Lower leg skin (tissue), 3 donors: ENCODE data around the gene ISCA2.

Experiments
- CTCF ChIP-seq, 3 donors: fragments of 450-650 bp; IDR thresholded peaks; one replicate each; pipeline ENCODE4 v1.5.1; 2016; ENCODE audit warnings: antibody characterized with exemption in 3 of 3, mild to moderate bottlenecking in 3 of 3, moderate library complexity in 2 of 3
- POLR2A ChIP-seq, 2 donors: fragments of 450-650 bp; IDR thresholded peaks; one replicate each; pipeline ENCODE4 v1.6.1; 2016 to 2017; ENCODE audit warnings: antibody characterized with exemption in 2 of 2, mild to moderate bottlenecking in 1 of 2, moderate library complexity in 1 of 2

GRCh38 chr14:74488786-74489397 lies 4.7 kb upstream of the ISCA2 start:
- TF ChIP-seq CTCF (IDR thresholded peaks at IDR 0.05) (no peak), POLR2A (IDR thresholded peaks at IDR 0.05) (no peak)
